Mucosa of gallbladder (tissue), 1 donor: Measurements from ENCODE around the gene WDR33. TPM values are rescaled to one million over a fixed set of nuclear protein-coding genes. Genes with fewer than 3 reads are reported as not detected.
"Not testable (repeated sequence)": the region's sequence is repeated elsewhere in the genome, so short reads cannot be mapped to it uniquely, and the experiment has no call there.

Source experiments
- DNase-seq: peaks from one replicate; pipeline ENCODE4 v3.0.0-alpha.2; 2020; ENCODE audit warnings: low spot score
- total RNA-seq: library from RNA; stranded (reverse); gene quantifications from one replicate; pipeline ENCODE4 v1.2.1, GENCODE V29; 2021
- donor health status: DM: no; HTN: no; CAD: no.

Gene WDR33
- 49.2 TPM for total RNA-seq

DNA sequence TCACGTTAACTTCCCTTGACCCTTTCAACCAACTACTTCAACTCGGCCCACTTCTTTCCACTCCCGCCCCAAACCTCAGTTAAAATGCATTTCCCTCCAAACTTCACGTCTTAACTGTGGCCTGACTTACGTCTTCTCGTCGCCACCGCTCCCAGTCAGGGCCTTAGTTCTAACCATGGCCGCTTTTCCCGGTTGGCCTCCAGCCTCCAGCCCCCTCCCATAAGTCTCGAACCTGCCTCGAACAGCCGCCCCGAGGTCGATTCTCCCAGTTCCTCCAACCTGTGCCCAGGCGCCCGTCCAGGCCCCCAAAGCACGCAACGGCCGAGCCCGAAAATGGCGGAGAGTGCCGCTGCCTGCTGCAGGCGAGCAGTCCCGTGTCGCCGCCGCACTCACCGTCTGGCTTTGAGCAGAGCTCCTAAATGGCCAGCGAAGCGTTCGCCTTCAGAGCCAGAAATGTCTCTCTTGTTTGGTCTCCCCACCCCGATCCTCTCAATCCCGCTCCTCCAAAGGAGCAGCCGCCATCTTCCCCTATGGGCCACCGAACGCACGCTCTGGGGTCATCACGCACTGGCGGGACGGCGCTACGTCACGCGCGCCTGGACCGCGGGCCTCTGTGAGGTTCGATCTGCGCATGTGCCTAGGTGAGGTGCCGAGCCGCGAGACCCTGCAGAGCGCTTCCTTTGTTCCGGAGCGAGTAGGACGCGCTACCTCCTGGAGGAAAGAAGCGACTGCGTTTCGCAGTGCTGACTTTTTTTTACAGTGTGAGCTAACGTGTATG, at the start of gene WDR33:
Gene WDR33, minus strand, starts transcription at position 553 of the 778 bp plus-strand sequence. CDS start 40,190 bp downstream, outside the sequence.
- peak; percentile 93 for DNase-seq

DNA sequence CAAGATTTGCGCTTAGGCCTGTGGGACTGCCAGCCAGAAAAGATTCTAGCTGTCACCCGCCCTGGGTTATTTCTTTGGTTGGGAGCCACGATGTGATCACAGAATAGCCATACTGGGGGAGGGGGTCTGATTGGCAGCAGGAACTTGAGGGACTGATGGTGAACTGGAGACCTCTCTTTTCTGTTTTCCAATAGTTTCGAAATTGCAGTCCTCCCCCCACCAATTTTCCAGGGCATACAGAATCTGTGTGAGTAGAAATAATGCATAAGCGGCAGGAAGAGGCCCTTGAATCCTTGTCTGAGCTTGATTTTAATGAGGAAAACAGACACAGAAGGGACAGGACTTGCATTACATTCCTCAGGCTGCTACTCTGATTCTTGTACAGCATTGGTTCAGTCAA, 49.2 kb upstream of the WDR33 start:
- DNase-seq: no peak

DNA sequence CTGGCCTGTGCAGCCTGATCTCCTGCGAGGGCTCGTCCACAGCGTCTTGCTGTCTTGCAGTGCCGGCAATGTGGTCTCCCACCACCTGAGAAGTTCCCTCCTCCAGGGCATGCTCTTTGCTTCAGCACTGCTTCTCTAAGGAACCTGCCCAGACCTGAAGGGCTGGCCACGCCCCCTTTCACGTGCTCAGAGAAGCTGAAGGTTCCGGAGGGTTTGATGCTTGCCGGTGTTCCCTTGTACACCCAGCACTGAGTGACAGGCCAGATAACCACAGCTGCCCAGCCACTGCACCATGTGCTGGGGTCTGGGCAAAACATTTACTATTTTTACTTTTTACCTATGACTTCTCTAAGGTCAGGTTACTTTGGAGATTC, 48.7 kb upstream of the WDR33 start:
- DNase-seq: peak; percentile 56

DNA sequence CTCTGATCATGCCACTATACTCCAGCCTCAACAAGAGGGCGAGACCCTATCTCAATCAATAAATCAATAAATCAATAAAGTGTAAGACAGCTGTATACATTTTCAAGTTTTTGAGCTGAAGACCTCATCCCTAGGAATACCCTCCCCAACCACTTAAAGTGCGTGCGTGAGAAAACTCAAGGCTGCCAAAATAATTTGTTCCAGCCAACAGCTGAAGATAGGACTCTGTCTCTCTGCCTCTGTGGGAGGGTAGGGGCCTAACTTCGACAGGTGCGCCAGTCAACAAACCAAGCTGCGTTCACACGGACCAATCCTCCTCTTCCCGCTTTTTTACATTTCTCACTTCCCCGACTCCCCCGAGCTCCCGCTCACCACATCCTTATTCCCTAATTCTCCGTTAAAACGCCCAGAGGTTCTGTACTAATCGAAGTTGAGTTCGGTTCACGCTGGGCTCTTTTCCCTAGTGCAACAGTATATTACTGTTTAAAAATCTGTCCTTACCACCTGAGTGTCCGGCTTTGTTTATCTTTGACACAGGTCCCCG, 46.4 kb upstream of the WDR33 start:
- DNase-seq: no peak

DNA sequence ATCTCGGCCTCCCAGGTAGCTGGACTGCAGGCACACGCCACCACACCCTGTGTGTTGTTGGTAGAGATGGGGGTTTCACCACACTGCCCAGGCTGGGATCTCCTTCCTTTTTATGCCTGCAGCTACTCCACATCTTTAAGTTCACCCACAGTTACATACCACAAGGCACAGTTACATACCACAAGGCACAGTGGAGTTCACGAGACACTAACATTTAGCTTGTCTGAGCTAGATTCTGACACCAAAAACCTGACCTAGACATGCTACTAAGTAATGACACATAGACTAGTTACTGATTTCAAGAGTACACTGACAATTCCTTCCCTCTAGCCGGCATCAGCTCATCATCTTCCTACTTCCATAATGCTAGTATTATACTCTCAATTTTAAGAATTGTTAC, 42.7 kb upstream of the WDR33 start:
- DNase-seq: no peak

DNA sequence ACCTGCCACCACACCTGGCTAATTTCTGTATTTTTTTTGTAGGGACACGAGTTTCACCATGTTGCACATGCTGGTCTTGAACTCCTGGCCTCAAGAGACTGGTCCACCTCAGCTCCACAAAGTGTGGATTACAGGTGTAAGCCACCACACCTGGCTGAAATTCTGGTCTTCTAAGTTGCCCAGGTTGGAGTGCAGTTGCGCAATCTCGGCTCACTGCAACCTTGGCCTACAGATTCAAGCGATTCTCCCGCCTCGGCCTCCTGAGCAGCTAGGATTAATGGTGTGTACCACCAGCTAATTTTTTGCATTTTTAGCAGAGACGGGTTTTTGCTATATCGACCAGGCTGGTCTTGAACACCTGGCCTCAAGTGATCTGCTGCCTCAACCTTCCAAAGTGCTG, 41.4 kb upstream of the WDR33 start:
- no peak for DNase-seq

DNA sequence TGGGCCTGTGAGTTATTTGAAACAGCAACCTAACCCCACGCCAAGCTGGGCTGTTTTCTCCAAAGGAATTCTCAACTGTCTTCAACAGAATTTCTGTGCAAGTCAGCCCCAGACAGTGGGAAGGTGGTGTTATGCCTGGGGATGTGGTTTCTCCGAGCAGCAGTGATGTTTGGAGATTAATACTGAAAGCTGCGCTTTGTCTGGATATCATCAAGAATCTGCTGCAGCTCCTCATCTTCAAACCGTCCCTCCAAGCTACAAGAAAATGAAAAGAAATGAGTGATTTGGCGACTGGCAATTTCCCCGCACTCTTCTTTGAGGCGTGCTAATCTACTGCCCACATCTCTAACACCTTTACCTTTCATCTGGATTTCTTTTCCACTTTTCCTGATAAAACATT, 37.0 kb upstream of the WDR33 start:
- no peak for DNase-seq

DNA sequence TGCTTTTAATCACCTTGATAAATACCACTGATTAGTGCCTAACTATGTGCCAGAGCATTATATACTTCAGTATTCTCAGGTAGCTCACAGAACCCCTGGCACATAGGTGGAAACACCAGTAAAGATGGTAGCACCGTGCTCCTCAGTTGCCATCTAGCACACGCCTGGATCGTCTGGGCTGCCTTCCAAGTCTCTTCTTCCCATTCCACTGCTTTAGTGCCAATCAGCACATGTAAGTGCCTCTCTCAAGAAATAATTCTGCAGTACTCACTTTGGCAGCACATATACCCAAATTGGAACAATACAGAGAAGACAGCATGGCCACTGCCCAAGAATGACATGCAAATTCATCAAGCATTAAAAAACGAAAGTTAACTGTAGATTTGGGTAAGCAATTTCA, 34.0 kb upstream of the WDR33 start:
- no peak for DNase-seq

DNA sequence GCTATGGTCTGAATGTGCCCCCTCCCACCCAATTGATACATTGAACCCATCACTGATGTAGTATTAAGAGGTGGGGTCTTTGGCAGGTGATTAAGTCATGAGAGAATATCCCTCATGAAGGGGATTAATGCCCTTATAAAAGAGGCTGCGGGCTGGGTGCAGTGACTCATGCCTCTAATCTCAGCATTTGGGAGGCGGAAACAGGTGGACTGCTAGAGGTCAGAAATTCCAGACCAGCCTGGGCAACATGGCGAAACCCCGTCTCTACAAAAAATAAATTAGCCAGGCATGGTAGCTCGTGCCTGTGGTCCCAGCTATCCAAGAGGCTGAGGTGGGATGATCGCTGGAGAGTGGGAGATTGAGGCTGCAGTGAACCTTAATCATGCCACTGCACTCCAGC, 32.7 kb upstream of the WDR33 start:
- no peak for DNase-seq

DNA sequence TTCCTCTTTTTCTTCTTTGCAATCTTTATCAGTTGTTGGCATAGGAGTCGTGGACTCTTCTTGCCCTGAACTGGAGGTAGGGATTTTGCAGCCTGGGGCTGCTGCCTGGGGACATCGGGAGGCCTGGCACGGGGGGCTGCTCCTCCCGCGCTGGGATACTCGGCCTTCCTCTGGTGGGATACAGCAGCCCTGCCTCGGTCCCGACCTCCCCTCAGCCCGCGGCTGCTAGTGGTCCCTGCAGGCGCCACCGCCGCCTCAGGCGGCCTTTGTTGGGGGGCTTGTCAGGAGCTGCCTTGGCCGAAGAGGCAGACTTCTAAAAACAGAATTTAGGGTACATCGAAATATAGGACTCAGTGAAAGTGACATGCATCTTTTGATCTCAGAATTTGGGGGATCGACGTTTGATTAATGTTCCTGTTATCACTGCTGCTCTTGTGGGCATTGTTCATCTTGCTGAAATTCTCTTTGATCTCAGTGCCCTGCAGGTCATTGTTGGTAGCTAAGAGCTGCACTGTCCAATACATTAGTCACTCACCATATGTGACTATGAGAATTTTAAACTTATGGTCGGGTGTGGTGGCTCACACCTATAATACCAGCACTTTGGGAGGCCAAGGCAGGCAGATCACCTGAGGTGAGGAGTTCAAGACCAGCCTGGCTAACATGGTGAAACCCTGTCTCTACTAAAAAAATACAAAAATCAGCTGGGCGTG, 30.7 kb upstream of the WDR33 start:
- no peak for DNase-seq

DNA sequence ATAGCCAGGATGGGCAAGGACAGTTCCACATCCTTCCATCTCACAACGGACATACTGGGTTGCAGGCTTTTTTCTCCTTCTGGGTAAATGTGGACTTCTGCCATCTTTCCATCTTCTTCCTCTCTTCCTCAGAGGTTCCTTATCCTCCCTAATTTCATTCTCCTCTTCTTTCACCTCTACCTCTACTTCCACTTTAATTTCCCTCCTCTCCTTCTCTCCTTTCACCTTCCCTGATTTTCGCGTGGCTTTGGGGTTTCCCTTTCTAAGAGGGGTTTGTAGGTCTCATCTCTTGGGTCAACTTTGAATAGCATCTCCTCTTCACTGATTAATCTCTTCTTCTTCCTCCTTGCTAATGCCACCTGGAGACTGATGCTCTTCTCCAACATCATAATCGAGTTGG, 29.9 kb upstream of the WDR33 start:
- DNase-seq: no peak

DNA sequence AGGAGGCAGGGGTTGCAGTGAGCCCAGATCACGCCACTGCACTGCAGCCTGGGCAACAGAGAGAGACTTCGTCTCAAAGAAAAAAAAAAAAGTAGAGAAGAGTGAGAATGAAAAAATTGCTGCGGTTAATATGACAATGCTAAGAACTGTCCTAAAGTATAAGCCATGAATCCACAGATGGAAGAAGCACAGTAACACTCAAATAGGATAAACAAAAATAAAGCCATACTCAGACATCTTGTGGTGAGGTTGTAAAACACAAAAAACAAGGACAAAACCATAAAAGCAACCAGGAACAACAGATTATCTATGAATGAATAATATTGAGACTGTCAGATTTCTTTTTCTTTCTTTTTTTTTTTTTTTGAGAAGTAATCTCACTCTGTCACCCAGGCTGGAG, 24.0 kb upstream of the WDR33 start:
- no peak for DNase-seq

DNA sequence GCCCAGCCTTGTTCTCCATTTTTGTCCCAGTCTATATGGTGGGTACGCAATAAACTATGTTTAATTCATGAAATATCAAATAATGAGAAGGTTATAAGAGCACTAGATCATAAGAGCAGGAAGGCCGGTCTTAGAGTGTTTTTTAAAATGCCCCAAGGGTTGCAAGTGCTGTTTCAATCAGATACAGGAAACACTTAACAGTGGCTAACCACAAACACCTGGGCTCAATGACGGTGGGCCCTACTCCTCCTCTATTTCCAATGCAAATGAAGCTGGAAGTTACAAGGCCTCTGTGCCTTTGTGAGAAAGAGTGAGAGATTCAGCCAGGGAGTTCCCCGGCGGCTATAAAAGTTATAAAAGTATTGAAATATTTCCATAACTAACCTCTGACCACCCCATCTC, 18.9 kb upstream of the WDR33 start:
- DNase-seq: peak; percentile 16

DNA sequence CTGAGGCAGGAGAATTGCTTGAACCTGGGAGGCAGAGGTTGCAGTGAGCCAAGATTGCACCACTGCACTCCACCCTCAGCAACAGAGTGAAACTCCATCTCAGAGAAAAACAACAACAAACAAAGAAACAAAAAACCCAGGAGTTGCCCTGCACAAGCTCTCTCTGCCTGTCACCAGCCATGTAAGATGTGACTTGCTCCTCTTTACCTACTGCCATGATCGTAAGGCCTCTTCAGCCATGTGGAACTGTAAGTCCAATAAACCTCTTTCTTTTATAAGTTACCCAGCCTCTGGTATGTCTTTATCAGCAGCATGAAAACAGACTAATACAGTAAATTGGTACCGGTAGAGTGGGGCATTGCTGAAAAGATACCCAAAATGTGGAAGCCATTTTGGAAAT, 15.7 kb upstream of the WDR33 start:
- DNase-seq: not testable (repeated sequence)

DNA sequence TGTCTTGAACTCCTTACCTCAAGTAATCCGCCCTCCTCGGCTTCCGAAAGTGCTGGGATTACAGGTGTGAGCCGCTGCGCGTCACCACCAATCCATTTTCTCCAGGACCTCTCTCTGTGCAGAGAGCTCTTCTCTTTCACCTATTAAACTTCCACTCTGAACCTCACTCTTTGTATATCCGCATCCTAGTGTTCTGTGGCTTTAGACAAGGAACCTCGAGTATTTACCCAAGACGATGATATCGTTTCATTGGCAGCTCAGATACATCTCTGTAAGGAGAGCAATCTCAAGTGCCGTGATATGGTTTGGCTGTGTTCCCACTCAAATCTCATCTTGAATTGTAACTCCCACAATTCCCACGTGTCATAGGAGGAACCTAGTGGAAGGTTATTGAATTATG, 15.1 kb upstream of the WDR33 start:
- DNase-seq: no peak

DNA sequence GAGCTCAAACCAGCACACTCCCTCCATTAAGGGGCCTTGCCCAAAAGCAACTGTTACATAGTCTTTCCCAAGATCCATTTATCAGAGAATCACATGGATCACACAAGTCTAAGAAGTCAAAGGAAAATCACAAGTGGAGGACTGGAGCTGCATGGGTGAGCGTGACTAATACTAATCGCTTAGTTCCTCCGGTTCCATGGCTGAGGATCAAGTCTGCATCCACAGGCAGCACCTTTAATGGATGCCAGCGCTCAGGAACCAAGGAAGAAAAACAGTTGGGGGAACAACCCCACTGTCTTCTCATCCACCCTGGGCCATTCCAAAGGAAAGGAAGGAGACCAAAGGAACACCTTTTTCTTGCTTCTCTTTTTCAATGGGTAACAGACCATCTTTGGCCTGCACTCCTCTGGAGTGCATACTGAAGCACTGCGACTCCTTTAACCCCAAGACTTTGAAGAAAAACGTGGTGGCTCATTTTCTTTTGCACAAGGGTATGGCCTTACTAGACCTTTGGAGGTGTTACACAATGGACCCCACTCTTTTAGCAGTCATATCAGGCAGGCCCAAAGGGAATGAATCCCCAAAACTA, 9.2 kb upstream of the WDR33 start:
- DNase-seq: no peak

DNA sequence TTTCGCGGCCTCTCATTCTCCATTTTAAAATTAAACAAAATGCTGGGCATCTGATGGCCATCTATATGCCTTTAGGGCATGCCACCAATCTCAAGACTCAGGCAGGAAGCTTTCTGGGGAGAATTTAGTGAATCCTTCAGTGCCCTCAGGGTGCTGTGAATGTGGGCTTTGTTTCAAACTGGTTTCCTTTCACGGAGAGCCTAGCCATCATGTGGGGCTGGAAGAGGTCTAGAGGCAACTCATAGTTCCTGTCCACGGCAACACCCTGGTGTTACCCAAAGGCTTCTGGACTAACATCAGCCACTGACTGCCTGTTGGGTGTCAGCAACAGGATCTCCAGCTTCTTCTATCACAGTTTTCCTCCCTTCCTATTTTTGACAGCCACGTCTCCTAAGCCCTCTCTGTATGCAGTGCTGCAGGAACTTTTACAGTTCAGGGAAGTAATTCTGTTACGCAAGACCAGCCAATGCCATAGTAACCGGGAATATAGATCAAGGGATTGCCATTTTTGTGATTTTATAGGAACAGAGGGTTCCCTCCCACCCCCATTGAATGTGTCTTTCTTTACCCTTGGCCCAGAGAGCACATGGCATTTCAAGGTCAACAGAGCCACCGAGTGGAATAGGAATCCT, 7.9 kb upstream of the WDR33 start:
- DNase-seq: no peak

DNA sequence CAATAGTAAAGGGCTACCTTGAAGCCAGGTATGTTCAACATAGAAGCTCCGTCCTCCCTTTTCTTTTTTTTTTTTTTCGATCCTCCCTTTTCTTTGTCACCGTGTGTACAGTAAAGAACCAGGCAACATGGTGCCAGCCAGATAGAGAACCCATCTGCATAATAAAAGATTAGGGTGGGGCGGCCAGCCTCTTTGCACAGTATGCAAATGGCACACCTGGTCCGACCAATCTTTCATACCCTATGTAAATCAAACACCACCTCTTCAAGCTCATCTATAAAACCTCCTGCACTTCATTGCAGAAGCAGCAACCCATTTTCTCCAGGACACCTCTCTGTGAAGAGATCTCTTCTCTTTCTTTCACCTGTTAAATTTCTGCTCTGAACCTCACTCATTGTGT, 7.3 kb upstream of the WDR33 start:
- DNase-seq: no peak

DNA sequence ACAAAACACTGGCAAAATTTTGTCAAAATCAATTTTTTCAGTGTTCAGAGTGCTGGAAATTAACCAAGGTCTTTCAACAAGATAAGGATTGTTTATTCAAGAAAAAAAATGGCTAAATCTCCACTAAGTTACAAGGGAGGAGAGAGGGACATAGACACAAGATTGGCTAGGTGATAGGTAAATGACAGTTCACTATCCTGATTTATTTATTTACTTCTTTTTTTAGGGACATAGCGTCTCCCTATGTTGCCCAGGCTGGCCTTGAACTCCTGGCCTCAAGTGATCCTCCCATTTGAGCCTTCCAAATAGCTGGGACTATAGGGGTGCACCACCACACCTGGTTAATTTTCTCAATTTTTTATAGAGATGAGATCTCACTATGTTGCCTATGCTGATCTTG, 3.7 kb upstream of the WDR33 start:
- no peak for DNase-seq

DNA sequence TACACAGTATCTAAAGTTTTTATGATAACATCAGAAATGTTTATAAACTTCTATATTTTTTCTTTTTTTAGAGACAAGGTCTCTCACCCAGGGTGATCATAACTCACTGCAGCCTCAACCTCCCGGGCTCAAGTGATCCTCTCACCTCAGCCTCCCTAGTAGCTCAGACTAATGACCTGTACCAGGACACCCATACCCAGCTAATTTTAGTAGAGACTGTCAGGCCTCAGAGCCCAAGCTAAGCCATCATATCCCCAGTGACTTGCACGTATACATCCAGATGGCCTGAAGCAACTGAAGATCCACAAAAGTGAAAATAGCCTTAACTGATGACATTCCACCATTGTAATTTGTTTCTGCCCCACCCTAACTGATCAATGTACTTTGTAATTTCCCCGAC, 1.5 kb upstream of the WDR33 start:
- not testable (repeated sequence) for DNase-seq

DNA sequence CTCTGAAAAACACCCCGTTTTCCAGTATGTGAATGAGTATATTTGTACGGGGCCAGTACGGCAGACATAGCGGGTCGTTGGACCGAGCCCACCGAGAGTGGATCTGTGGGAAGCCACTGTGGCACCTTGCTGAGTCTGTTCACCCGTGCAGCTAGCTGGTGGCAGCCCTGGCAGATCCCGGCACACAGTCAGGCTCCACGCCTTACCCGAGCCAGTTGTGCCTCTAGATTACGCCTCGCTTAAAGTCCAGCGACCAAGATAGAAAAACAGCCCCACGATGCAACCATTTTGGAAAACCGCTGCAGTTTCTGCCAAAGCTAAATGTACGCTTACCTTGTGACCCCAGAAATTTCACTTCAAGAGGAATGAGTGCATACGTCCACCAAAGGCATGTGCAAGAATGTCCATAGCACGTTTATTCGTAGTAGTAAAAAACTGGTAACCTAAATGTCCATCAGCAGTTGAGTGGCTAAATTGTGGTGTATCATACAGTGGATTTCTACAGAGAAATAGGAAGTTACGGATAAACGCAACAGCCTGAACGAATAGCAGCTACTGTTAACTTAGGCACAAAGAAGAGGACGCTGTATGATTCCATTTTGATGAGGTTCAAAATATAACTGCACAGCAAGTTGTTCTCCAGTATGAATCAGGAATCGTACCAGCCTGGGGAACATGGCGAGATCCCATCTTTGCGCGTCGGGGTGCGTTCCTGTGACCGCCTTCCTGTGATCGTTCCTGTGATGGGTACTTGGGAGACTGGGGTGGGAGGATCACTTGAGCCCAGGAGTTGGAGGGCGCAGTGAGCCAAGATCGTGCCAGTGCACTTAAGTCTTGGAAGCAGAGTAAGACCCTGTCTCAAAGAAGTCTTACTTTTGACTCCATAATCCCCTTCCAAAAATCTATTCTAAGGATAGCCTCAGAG, 688 bp upstream of the WDR33 start:
- DNase-seq: no peak
